OCI-LY1 (cell line): Measurements from ENCODE around the gene USP34.

Experiments used
- EZH2 ChIP-seq: fragments of 200-600 bp; sonication (generic), shearing (Covaris generic); IDR thresholded peaks from 2 replicates; pipeline ENCODE4 v1.8.0; 2017; ENCODE audit warnings: borderline replicate concordance, mixed run types, mild to moderate bottlenecking, antibody characterized with exemption, low read length, moderate library complexity, mixed read lengths
- TF ChIP-seq, protein P1 (sequence below): fragments of 200-600 bp; sonication (generic), shearing (Covaris generic); IDR thresholded peaks from 2 replicates; pipeline ENCODE4 v1.5.1; 2017; ENCODE audit warnings: mild to moderate bottlenecking, antibody characterized with exemption, low read length, moderate library complexity, mixed read lengths

DNA sequence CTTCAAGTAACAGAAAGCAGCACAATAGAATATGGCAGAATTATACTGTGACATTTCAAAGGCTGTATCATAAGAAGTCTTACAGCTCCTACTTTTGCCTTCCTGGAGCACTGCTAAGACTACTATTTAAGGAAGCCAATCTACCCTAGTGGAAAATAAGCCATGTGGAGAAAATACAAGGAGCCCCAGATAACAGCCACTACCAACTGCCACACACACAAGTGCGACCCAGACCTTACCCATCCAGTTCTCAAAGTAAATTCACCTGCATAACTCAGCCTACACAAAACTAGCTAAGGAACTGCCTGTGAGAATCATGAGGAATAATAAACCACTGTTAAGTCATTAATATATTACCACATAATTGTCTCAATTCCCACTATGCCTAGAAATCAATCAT, 66.4 kb downstream of the USP34 start:
- TF ChIP-seq, protein P1, sequence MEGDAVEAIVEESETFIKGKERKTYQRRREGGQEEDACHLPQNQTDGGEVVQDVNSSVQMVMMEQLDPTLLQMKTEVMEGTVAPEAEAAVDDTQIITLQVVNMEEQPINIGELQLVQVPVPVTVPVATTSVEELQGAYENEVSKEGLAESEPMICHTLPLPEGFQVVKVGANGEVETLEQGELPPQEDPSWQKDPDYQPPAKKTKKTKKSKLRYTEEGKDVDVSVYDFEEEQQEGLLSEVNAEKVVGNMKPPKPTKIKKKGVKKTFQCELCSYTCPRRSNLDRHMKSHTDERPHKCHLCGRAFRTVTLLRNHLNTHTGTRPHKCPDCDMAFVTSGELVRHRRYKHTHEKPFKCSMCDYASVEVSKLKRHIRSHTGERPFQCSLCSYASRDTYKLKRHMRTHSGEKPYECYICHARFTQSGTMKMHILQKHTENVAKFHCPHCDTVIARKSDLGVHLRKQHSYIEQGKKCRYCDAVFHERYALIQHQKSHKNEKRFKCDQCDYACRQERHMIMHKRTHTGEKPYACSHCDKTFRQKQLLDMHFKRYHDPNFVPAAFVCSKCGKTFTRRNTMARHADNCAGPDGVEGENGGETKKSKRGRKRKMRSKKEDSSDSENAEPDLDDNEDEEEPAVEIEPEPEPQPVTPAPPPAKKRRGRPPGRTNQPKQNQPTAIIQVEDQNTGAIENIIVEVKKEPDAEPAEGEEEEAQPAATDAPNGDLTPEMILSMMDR: no peak
- no peak for TF ChIP-seq EZH2
